ENCODE measurements around the gene UIMC1.

The UIMC1 gene

GRCh38 chr5:176935017-176935416 lies 71.6 kb downstream of the UIMC1 start:
- H3K36me3 ChIP-seq (ENCODE audit: control insufficient read depth, insufficient read depth, low read length): peaks cover 18% of the 10 kb centered on the region
- TF ChIP-seq, protein P1, sequence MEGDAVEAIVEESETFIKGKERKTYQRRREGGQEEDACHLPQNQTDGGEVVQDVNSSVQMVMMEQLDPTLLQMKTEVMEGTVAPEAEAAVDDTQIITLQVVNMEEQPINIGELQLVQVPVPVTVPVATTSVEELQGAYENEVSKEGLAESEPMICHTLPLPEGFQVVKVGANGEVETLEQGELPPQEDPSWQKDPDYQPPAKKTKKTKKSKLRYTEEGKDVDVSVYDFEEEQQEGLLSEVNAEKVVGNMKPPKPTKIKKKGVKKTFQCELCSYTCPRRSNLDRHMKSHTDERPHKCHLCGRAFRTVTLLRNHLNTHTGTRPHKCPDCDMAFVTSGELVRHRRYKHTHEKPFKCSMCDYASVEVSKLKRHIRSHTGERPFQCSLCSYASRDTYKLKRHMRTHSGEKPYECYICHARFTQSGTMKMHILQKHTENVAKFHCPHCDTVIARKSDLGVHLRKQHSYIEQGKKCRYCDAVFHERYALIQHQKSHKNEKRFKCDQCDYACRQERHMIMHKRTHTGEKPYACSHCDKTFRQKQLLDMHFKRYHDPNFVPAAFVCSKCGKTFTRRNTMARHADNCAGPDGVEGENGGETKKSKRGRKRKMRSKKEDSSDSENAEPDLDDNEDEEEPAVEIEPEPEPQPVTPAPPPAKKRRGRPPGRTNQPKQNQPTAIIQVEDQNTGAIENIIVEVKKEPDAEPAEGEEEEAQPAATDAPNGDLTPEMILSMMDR (IDR thresholded peaks at IDR 0.05; ENCODE audit: insufficient read depth, low read length, poor library complexity, severe bottlenecking): no peak

DNA sequence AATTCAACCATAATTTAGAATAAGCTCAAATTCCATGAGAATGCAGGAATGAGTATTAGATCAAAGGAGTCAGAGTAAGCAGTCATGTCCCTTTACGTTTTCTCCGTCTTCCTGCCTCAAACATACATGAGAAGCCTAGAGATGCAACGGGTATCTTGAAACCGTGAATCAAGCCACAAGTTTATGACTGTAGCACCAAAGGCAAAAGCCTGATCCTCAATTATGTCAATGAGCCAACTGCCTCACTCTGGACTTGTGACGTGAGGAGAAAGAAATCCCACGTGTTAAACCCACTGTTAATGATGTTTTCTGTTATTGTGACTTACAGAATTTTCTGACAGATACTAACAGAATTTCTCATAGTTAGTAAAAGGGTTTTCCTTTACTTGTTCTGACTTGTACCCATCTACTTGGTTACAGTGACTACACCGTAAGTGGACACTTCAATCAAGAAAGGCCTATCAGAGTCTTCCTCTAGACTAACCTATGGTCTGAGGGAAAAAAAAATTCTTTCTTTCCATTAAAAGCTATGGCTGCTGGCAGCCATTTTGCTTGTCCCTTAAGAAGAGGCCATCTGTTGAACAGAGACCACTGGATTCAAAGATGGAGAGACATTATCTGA lies 72.2 kb downstream of the UIMC1 start:
- TF ChIP-seq, protein P1 (IDR thresholded peaks at IDR 0.05; ENCODE audit: insufficient read depth, low read length, poor library complexity, severe bottlenecking): no peak
- DNase-seq (ENCODE audit: extremely low read depth, insufficient read length): no peak
- no peak overlapping the region for H3K4me3 ChIP-seq (replicated peaks; ENCODE audit: low read depth, low read length)
- peaks cover 16% of the 10 kb centered on the region for H3K36me3 ChIP-seq (ENCODE audit: control insufficient read depth, insufficient read depth, low read length)
- H3K27me3 ChIP-seq (replicated peaks; ENCODE audit: control insufficient read depth, insufficient read depth, low read length): no peaks in the 10 kb centered on the region

More at GRCh38 chr5:176935017-176935416, 71.6 kb downstream of the UIMC1 start:
- no peak for DNase-seq (ENCODE audit: extremely low read depth, insufficient read length)
- no peaks in the 10 kb centered on the region for H3K27me3 ChIP-seq (replicated peaks; ENCODE audit: control insufficient read depth, insufficient read depth, low read length)
- no peak overlapping the region for H3K4me3 ChIP-seq (replicated peaks; ENCODE audit: low read depth, low read length)

DNA sequence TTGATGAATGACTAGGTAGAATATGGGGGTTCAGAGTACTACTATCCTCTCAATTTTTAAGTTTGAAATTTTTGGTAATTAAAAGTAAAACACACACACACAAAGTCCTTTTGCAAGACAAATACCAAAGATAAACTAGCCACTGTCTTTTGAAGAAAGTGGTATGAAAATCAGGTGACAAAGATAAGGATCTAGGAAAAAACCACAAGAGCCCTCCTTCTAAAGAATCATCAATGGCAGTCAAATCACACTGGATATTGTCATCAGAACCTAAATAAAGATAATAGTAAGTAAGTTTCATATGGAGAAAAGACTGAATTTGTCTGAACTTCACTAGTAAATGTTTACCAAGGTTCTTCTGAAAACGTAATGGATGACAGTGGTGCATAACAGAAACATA lies 76.9 kb downstream of the UIMC1 start:
- DNase-seq (ENCODE audit: extremely low read depth, insufficient read length): no peak
- Histone ChIP-seq H3K4me3 (replicated peaks; ENCODE audit: low read depth, low read length) (no peak overlapping the region), H3K36me3 (ENCODE audit: control insufficient read depth, insufficient read depth, low read length) (peaks cover 8% of the 10 kb centered on the region), H3K27me3 (replicated peaks; ENCODE audit: control insufficient read depth, insufficient read depth, low read length) (no peaks in the 10 kb centered on the region)
- TF ChIP-seq, protein P1 (IDR thresholded peaks at IDR 0.05; ENCODE audit: insufficient read depth, low read length, poor library complexity, severe bottlenecking): no peak

DNA sequence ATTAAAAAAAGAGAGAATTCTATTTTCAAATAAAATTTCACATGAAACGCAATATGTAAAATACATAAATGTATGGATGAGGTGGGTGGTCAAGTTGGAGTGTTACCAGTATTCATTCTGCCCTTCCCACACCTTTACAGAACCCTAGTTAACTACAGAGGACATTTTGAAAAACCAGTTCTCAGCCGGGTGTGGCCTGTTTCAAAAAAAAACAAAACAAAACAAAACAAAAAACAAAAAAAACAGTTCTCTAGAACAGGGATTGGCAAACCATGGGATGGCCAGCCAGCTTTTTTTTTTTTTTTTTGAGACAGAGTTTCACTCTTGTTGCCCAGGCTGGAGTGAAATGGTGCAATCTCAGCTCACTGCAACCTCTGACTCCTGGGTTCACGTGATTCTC lies 79.0 kb downstream of the UIMC1 start:
- Histone ChIP-seq H3K36me3 (ENCODE audit: control insufficient read depth, insufficient read depth, low read length) (peaks cover 6% of the 10 kb centered on the region), H3K4me3 (replicated peaks; ENCODE audit: low read depth, low read length) (no peak overlapping the region), H3K27me3 (replicated peaks; ENCODE audit: control insufficient read depth, insufficient read depth, low read length) (no peaks in the 10 kb centered on the region)
- no peak for DNase-seq (ENCODE audit: extremely low read depth, insufficient read length)
- TF ChIP-seq, protein P1 (IDR thresholded peaks at IDR 0.05; ENCODE audit: insufficient read depth, low read length, poor library complexity, severe bottlenecking): no peak

DNA sequence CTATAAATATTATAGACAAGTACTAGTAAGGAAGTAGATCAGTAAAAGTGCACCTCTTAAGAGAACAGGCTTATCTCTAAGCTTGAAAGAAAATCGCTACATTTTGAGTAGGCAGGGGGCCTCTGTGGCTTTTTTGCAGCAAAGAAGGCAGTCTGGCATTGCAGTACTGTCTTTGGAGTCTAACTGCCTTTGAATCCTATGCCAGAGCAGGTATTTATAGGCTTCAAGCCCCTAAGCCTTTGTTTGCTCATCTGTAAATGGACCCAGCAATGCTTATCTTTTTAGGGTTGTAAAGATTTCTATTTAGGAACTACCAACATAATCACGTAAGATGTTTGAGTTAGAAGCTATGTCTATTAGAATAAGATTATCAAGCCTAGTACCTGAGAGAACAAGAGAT lies 83.8 kb downstream of the UIMC1 start:
- DNase-seq (ENCODE audit: extremely low read depth, insufficient read length): no peak
- TF ChIP-seq, protein P1 (IDR thresholded peaks at IDR 0.05; ENCODE audit: insufficient read depth, low read length, poor library complexity, severe bottlenecking): no peak
- Histone ChIP-seq H3K4me3 (replicated peaks; ENCODE audit: low read depth, low read length) (no peak overlapping the region), H3K36me3 (ENCODE audit: control insufficient read depth, insufficient read depth, low read length) (no peaks in the 10 kb centered on the region; the same call in none of the 2 replicates), H3K27me3 (replicated peaks; ENCODE audit: control insufficient read depth, insufficient read depth, low read length) (no peaks in the 10 kb centered on the region)

- Histone ChIP-seq H3K4me3 (replicated peaks; ENCODE audit: low read depth, low read length) (no peak overlapping the region), H3K36me3 (ENCODE audit: control insufficient read depth, insufficient read depth, low read length) (no peaks in the 10 kb centered on the region; the same call in 1 of the 2 replicates), H3K27me3 (replicated peaks; ENCODE audit: control insufficient read depth, insufficient read depth, low read length) (no peaks in the 10 kb centered on the region)
- TF ChIP-seq, protein P1 (IDR thresholded peaks at IDR 0.05; ENCODE audit: insufficient read depth, low read length, poor library complexity, severe bottlenecking): no peak
- no peak for DNase-seq (ENCODE audit: extremely low read depth, insufficient read length)
Measured at GRCh38 chr5:176921714-176922113, 84.9 kb downstream of the UIMC1 start.
